ENCODE measurements around the gene HSBP1L1. TPM values are rescaled to one million over a fixed set of nuclear protein-coding genes. Genes with fewer than 3 reads are reported as not detected.

The HSBP1L1 gene
- polyA plus RNA-seq, 1 of the 3 experiments (the other 2 are of a cell fraction) = 7.4 TPM

GRCh38 chr18:79933765-79934164 lies 30.7 kb upstream of the HSBP1L1 start:
- H3K4me2 ChIP-seq = no peak overlapping the region
- DNase-seq = no peak
- peaks cover 52% of the 10 kb centered on the region; the same call in 1 of the 2 replicates for H3K79me2 ChIP-seq (ENCODE audit: insufficient read depth)
- H3K9me2 ChIP-seq = no peaks in the 10 kb centered on the region
- H2AFZ ChIP-seq (ENCODE audit: low read depth) = no peak overlapping the region
- peaks cover 12% of the 10 kb centered on the region for H3F3A ChIP-seq (replicated peaks; ENCODE audit: insufficient read depth)
- no peaks in the 10 kb centered on the region for H3K4me1 ChIP-seq (ENCODE audit: control insufficient read depth in 1 of 2, insufficient read depth in 2 of 2, low read depth in 1 of 2, low read length in 1 of 2)
- ChIA-PET CTCF (no interaction called here), POLR2A (no interaction called here)
- peaks cover 2 to 34% of the 10 kb centered on the region in 2 experiments for H3K36me3 ChIP-seq (replicated peaks in 1 of 2; ENCODE audit: control insufficient read depth in 1 of 2, insufficient read depth in 2 of 2, low read length in 1 of 2)
- no peak overlapping the region for H3K27ac ChIP-seq (ENCODE audit: low read depth in 2 of 2, low read length in 1 of 2)
- WGBS (ENCODE audit: low lambda C conversion rate) = 89% methylated on average over 10 of the region's 10 CpGs
- TF ChIP-seq JUND (IDR thresholded peaks at IDR 0.05) = no peak
- no peak for TF ChIP-seq EP300 (IDR thresholded peaks at IDR 0.05; ENCODE audit: borderline replicate concordance in 1 of 2, low read depth in 1 of 2, low read length in 1 of 2)
- TF ChIP-seq SIN3A (IDR thresholded peaks at IDR 0.05; ENCODE audit: borderline replicate concordance, low read depth, low read length) = no peak
- no peak for TF ChIP-seq RFX5 (IDR thresholded peaks at IDR 0.05; ENCODE audit: low read length)
- no peak for TF ChIP-seq TEAD4 (IDR thresholded peaks at IDR 0.05; ENCODE audit: borderline replicate concordance, insufficient read depth)
- TF ChIP-seq, protein P1, sequence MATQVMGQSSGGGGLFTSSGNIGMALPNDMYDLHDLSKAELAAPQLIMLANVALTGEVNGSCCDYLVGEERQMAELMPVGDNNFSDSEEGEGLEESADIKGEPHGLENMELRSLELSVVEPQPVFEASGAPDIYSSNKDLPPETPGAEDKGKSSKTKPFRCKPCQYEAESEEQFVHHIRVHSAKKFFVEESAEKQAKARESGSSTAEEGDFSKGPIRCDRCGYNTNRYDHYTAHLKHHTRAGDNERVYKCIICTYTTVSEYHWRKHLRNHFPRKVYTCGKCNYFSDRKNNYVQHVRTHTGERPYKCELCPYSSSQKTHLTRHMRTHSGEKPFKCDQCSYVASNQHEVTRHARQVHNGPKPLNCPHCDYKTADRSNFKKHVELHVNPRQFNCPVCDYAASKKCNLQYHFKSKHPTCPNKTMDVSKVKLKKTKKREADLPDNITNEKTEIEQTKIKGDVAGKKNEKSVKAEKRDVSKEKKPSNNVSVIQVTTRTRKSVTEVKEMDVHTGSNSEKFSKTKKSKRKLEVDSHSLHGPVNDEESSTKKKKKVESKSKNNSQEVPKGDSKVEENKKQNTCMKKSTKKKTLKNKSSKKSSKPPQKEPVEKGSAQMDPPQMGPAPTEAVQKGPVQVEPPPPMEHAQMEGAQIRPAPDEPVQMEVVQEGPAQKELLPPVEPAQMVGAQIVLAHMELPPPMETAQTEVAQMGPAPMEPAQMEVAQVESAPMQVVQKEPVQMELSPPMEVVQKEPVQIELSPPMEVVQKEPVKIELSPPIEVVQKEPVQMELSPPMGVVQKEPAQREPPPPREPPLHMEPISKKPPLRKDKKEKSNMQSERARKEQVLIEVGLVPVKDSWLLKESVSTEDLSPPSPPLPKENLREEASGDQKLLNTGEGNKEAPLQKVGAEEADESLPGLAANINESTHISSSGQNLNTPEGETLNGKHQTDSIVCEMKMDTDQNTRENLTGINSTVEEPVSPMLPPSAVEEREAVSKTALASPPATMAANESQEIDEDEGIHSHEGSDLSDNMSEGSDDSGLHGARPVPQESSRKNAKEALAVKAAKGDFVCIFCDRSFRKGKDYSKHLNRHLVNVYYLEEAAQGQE (IDR thresholded peaks at IDR 0.05; ENCODE audit: low read depth, low read length) = no peak
- TF ChIP-seq TAF1 (IDR thresholded peaks at IDR 0.05; ENCODE audit: borderline replicate concordance, low read depth, low read length) = no peak
- TF ChIP-seq NFIC (IDR thresholded peaks at IDR 0.05; ENCODE audit: borderline replicate concordance) = no peak
- no peak for TF ChIP-seq MXI1 (IDR thresholded peaks at IDR 0.05; ENCODE audit: low read depth, low read length)
- TF ChIP-seq TCF12 (IDR thresholded peaks at IDR 0.05) = no peak
- TF ChIP-seq NRF1 (IDR thresholded peaks at IDR 0.05; ENCODE audit: low read depth, low read length) = no peak
- TF ChIP-seq, protein P2, sequence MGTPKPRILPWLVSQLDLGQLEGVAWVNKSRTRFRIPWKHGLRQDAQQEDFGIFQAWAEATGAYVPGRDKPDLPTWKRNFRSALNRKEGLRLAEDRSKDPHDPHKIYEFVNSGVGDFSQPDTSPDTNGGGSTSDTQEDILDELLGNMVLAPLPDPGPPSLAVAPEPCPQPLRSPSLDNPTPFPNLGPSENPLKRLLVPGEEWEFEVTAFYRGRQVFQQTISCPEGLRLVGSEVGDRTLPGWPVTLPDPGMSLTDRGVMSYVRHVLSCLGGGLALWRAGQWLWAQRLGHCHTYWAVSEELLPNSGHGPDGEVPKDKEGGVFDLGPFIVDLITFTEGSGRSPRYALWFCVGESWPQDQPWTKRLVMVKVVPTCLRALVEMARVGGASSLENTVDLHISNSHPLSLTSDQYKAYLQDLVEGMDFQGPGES (IDR thresholded peaks at IDR 0.05; ENCODE audit: low read depth, low read length) = no peak
- TF ChIP-seq CHD2 (IDR thresholded peaks at IDR 0.05; ENCODE audit: low read length, partially characterized antibody) = no peak
- no peak for TF ChIP-seq GATA2 (CRISPR knock-in tag; IDR thresholded peaks at IDR 0.05)
- TF ChIP-seq, protein P3, sequence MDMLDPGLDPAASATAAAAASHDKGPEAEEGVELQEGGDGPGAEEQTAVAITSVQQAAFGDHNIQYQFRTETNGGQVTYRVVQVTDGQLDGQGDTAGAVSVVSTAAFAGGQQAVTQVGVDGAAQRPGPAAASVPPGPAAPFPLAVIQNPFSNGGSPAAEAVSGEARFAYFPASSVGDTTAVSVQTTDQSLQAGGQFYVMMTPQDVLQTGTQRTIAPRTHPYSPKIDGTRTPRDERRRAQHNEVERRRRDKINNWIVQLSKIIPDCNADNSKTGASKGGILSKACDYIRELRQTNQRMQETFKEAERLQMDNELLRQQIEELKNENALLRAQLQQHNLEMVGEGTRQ (IDR thresholded peaks at IDR 0.05; ENCODE audit: borderline replicate concordance, low read depth, low read length) = no peak
- TF ChIP-seq, protein P4, sequence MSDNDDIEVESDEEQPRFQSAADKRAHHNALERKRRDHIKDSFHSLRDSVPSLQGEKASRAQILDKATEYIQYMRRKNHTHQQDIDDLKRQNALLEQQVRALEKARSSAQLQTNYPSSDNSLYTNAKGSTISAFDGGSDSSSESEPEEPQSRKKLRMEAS (IDR thresholded peaks at IDR 0.05; ENCODE audit: low read depth) = no peak
- TF ChIP-seq RXRA (IDR thresholded peaks at IDR 0.05; ENCODE audit: borderline replicate concordance, low read depth) = no peak
- no peak for TF ChIP-seq EZH2phosphoT487 (IDR thresholded peaks at IDR 0.05; ENCODE audit: borderline replicate concordance, low read depth)
- TF ChIP-seq, protein P5, sequence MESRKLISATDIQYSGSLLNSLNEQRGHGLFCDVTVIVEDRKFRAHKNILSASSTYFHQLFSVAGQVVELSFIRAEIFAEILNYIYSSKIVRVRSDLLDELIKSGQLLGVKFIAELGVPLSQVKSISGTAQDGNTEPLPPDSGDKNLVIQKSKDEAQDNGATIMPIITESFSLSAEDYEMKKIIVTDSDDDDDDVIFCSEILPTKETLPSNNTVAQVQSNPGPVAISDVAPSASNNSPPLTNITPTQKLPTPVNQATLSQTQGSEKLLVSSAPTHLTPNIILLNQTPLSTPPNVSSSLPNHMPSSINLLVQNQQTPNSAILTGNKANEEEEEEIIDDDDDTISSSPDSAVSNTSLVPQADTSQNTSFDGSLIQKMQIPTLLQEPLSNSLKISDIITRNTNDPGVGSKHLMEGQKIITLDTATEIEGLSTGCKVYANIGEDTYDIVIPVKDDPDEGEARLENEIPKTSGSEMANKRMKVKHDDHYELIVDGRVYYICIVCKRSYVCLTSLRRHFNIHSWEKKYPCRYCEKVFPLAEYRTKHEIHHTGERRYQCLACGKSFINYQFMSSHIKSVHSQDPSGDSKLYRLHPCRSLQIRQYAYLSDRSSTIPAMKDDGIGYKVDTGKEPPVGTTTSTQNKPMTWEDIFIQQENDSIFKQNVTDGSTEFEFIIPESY (IDR thresholded peaks at IDR 0.05; ENCODE audit: borderline replicate concordance, low read depth) = no peak
- no peak for TF ChIP-seq SMC3 (IDR thresholded peaks at IDR 0.05; ENCODE audit: low read depth, low read length)
- H3K9ac ChIP-seq = no peak overlapping the region
- H4K20me1 ChIP-seq (ENCODE audit: insufficient read depth) = no peaks in the 10 kb centered on the region
- no peaks in the 10 kb centered on the region for H3K27me3 ChIP-seq (ENCODE audit: insufficient read depth)
- peaks cover 40% of the 10 kb centered on the region for H3K9me3 ChIP-seq
- no peak overlapping the region; a peak in 1 of 4 replicates for H3K4me3 ChIP-seq (ENCODE audit: low read depth in 2 of 2, low read length in 1 of 2)
